ENCODE data around the gene NGEF.

NGEF gene

DNA sequence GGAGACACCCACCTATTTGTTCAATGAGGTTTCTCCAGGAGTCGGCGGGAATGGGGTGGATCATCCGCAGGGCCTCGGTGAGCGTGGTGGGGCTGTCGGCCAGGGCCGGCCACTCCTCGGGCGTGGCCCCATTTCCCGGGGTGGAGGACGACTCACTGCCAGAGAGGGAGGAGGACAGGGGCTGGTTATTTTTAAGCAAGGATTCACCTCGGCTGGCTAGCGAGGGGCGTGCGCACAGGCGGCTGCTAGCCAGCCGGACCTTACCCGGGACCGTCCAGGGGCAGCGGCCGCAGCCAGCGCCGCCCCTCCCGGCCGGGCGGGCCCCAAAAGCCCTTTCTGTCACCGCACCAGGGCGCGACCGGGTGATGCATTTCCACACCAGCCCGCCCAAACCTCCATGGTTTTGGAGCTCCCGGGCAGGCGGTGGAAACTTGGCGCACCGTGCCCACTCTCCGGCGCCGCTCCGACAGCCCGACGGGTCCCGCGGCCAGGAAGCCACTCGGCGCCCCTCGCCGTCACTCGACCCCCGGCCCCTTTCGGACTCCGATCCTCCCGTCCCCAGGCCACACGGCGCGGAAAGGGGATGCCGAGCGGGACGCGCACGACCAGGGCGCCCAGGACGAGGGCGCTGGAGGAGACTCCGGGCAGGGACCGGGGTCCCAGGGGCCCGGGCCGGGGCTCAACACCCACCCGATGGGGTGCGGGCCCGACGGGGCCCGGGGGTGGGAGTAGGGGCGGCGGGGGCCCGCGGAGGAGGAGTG lies 85.8 kb downstream of the NGEF start:
- TF ChIP-seq POLR2AphosphoS5 (IDR thresholded peaks at IDR 0.05; ENCODE audit: low read depth) (no peak), GABPA (IDR thresholded peaks at IDR 0.05; ENCODE audit: low read depth) (no peak), SPI1 (IDR thresholded peaks at IDR 0.05; ENCODE audit: borderline replicate concordance, low read depth) (no peak)
- TF ChIP-seq, protein P1, sequence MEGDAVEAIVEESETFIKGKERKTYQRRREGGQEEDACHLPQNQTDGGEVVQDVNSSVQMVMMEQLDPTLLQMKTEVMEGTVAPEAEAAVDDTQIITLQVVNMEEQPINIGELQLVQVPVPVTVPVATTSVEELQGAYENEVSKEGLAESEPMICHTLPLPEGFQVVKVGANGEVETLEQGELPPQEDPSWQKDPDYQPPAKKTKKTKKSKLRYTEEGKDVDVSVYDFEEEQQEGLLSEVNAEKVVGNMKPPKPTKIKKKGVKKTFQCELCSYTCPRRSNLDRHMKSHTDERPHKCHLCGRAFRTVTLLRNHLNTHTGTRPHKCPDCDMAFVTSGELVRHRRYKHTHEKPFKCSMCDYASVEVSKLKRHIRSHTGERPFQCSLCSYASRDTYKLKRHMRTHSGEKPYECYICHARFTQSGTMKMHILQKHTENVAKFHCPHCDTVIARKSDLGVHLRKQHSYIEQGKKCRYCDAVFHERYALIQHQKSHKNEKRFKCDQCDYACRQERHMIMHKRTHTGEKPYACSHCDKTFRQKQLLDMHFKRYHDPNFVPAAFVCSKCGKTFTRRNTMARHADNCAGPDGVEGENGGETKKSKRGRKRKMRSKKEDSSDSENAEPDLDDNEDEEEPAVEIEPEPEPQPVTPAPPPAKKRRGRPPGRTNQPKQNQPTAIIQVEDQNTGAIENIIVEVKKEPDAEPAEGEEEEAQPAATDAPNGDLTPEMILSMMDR (IDR thresholded peaks at IDR 0.05; ENCODE audit: insufficient read depth, low read length): no peak
- TF ChIP-seq, protein P2, sequence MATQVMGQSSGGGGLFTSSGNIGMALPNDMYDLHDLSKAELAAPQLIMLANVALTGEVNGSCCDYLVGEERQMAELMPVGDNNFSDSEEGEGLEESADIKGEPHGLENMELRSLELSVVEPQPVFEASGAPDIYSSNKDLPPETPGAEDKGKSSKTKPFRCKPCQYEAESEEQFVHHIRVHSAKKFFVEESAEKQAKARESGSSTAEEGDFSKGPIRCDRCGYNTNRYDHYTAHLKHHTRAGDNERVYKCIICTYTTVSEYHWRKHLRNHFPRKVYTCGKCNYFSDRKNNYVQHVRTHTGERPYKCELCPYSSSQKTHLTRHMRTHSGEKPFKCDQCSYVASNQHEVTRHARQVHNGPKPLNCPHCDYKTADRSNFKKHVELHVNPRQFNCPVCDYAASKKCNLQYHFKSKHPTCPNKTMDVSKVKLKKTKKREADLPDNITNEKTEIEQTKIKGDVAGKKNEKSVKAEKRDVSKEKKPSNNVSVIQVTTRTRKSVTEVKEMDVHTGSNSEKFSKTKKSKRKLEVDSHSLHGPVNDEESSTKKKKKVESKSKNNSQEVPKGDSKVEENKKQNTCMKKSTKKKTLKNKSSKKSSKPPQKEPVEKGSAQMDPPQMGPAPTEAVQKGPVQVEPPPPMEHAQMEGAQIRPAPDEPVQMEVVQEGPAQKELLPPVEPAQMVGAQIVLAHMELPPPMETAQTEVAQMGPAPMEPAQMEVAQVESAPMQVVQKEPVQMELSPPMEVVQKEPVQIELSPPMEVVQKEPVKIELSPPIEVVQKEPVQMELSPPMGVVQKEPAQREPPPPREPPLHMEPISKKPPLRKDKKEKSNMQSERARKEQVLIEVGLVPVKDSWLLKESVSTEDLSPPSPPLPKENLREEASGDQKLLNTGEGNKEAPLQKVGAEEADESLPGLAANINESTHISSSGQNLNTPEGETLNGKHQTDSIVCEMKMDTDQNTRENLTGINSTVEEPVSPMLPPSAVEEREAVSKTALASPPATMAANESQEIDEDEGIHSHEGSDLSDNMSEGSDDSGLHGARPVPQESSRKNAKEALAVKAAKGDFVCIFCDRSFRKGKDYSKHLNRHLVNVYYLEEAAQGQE (IDR thresholded peaks at IDR 0.05; ENCODE audit: insufficient replicate concordance, low read depth): no peak
- no peak for DNase-seq (ENCODE audit: low read depth in 1 of 2, low spot score in 1 of 2)
- Histone ChIP-seq H3K4me3 (replicated peaks; ENCODE audit: insufficient read depth, low read length) (no peak overlapping the region), H3K27ac (replicated peaks) (no peak overlapping the region), H3K27me3 (ENCODE audit: insufficient read depth, poor library complexity, severe bottlenecking) (peaks cover 33% of the 10 kb centered on the region)

DNA sequence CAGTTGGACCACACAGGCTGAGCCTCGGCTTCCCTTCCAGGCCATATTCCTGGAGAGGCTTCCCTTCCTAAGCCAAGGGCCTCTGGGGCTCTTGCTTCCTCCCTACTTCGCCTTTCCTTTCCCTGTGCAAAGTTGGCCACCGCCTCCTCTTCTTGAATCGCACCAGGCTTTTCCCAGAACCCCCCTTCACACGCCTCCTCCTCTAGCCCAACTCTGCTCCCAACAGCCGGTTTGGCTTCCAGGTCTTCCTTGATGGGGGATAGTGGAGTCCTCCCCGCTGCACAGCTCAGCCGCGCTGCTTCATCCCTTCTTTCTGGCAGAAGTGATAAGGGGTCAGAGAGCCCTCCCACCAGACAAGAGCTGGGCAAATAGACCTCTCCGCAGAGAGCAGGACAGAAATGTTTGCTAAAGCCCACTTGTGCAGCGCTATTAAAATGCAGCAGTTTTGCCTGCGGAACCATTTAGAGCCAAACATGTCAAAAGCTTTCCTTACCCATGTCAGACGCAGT lies 86.6 kb downstream of the NGEF start:
- Histone ChIP-seq H3K27me3 (ENCODE audit: insufficient read depth, poor library complexity, severe bottlenecking) (peaks cover 33% of the 10 kb centered on the region), H3K4me3 (replicated peaks; ENCODE audit: insufficient read depth, low read length) (no peak overlapping the region), H3K27ac (replicated peaks) (no peak overlapping the region)
- TF ChIP-seq, protein P2 (IDR thresholded peaks at IDR 0.05; ENCODE audit: insufficient replicate concordance, low read depth): no peak
- TF ChIP-seq SPI1 (IDR thresholded peaks at IDR 0.05; ENCODE audit: borderline replicate concordance, low read depth): no peak
- no peak for TF ChIP-seq GABPA (IDR thresholded peaks at IDR 0.05; ENCODE audit: low read depth)
- no peak for TF ChIP-seq POLR2AphosphoS5 (IDR thresholded peaks at IDR 0.05; ENCODE audit: low read depth)
- TF ChIP-seq, protein P1 (IDR thresholded peaks at IDR 0.05; ENCODE audit: insufficient read depth, low read length): no peak
- DNase-seq (ENCODE audit: low read depth in 1 of 2, low spot score in 1 of 2): no peak

DNA sequence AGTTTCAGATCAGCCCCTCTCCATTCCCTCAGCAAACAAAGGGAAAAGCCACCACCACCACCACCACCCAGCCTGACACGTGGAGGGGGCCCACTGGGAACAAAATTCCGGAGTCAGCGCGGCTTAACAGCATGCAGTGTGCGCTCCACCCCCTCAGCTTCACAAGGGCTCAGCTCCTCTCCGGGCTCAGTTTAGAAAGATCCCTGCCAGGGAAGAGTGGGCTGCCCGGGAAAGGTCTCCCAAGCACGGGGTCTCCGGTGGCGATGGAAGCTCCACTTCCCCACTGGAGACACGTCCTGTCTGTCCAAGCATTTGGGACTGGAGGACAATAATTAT lies 87.3 kb downstream of the NGEF start:
- Histone ChIP-seq H3K27me3 (ENCODE audit: insufficient read depth, poor library complexity, severe bottlenecking) (peaks cover 33% of the 10 kb centered on the region), H3K4me3 (replicated peaks; ENCODE audit: insufficient read depth, low read length) (no peak overlapping the region), H3K27ac (replicated peaks) (no peak overlapping the region)
- TF ChIP-seq GABPA (IDR thresholded peaks at IDR 0.05; ENCODE audit: low read depth) (no peak), SPI1 (IDR thresholded peaks at IDR 0.05; ENCODE audit: borderline replicate concordance, low read depth) (no peak), POLR2AphosphoS5 (IDR thresholded peaks at IDR 0.05; ENCODE audit: low read depth) (no peak)
- TF ChIP-seq, protein P1 (IDR thresholded peaks at IDR 0.05; ENCODE audit: insufficient read depth, low read length): no peak
- TF ChIP-seq, protein P2 (IDR thresholded peaks at IDR 0.05; ENCODE audit: insufficient replicate concordance, low read depth): no peak
- DNase-seq (ENCODE audit: low read depth in 1 of 2, low spot score in 1 of 2): no peak
